AG10803 (cell line): Measurements from ENCODE around the gene AFF4.
"Not testable (repeated sequence)": the region's sequence is repeated elsewhere in the genome, so short reads cannot be mapped to it uniquely, and the experiment has no call there.

Experiments used
- DNase-seq: peaks from one replicate; pipeline ENCODE4 v3.0.0; 2010; ENCODE audit warnings: low read depth
- H3K4me3 ChIP-seq: 2 replicates; pipeline ENCODE4 v1.5.1; 2011; ENCODE audit warnings: mild to moderate bottlenecking, low read length, control low read depth
- CTCF ChIP-seq: conservative IDR thresholded peaks from 2 replicates; pipeline ENCODE4 v1.5.1; 2011; ENCODE audit warnings: mild to moderate bottlenecking, low read length, control low read depth, inconsistent platforms

Gene AFF4

GRCh38 chr5:132987531-132988408 lies 24.3 kb upstream of the AFF4 start:
- H3K4me3 ChIP-seq: no peak overlapping the region
- TF ChIP-seq CTCF: no peak
- no peak for DNase-seq

- H3K4me3 ChIP-seq, DNase-seq: not testable (repeated sequence)
These were observed 19.5 kb upstream of the AFF4 start for GRCh38 chr5:132982971-132983370.

- TF ChIP-seq CTCF: no peak
These were observed 17.9 kb upstream of the AFF4 start for GRCh38 chr5:132981288-132981687.

DNA sequence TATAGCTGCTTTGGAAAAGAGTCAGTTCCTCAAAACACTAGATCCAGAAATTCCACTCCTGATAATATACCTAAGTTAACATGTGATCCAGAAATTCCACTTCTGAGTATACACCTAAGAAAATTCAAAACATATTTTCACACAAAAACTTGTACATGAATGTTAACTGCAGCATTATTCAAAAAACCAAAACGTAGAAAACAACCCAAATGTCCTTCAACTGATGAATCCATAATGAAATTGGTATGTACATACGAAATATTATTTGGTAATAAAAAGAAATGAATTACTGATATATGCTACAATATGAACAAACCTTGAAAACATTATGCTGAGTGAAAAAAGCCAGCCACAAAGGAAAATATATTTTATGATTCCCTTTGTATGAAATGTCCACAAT lies 16.5 kb upstream of the AFF4 start:
- H3K4me3 ChIP-seq: no peak overlapping the region
- TF ChIP-seq CTCF: no peak

More at GRCh38 chr5:132981288-132981687, 17.9 kb upstream of the AFF4 start:
- DNase-seq: no peak
- H3K4me3 ChIP-seq: no peak overlapping the region

DNA sequence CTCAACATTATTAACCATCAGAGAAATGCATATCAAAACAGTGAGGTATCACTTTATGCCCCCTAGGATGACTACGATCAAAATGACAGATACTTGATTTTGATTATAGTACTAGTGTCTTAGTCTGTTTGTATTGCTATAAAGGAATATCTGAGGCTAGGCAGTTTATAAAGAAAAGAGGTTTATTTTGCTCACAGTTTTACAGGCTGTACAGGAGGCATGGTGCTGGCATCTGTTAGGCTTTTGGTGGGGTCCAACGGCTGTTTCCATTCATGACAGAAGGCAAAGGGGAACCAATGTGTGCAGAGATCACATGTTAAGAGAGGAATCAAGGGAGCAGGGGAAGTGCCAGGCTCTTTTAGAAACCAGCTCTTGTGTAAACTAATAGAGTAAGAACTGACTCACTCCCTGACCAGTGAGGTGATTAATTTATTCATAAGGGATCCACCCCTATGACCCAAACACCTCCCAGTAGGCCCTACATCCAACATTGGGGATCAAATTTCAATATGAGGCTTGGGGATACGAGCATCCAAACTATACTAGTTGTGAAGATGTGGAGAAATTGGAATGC lies 16.0 kb upstream of the AFF4 start:
- no peak for TF ChIP-seq CTCF
- no peak overlapping the region for H3K4me3 ChIP-seq
- DNase-seq: no peak

More for the DNA sequence above, 16.5 kb upstream of the AFF4 start:
- no peak for DNase-seq

GRCh38 chr5:132976852-132977251 lies 13.4 kb upstream of the AFF4 start:
- no peak for DNase-seq
- H3K4me3 ChIP-seq: no peak overlapping the region
- TF ChIP-seq CTCF: no peak

DNA sequence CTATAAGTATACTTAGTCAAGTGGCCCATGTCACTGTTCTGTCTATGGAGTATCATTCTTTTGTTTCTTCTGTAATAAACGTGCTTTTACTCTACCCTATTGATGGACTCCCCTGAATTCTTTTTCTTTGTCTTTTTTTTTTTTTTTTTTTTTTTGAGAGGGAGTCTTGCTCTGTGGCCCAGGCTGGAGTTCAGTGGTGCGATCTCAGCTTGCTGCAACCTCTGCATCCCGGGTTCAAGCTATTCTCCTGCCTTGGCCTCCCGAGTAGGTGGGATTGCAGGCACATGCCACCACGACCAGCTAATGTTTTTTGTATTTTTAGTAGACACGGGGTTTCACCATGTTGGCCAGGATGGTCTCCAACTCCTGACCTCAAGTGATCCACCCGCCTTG lies 9.0 kb upstream of the AFF4 start:
- not testable (repeated sequence) for DNase-seq, H3K4me3 ChIP-seq
